ENCODE results near the gene CACNA1C.

CACNA1C gene

DNA sequence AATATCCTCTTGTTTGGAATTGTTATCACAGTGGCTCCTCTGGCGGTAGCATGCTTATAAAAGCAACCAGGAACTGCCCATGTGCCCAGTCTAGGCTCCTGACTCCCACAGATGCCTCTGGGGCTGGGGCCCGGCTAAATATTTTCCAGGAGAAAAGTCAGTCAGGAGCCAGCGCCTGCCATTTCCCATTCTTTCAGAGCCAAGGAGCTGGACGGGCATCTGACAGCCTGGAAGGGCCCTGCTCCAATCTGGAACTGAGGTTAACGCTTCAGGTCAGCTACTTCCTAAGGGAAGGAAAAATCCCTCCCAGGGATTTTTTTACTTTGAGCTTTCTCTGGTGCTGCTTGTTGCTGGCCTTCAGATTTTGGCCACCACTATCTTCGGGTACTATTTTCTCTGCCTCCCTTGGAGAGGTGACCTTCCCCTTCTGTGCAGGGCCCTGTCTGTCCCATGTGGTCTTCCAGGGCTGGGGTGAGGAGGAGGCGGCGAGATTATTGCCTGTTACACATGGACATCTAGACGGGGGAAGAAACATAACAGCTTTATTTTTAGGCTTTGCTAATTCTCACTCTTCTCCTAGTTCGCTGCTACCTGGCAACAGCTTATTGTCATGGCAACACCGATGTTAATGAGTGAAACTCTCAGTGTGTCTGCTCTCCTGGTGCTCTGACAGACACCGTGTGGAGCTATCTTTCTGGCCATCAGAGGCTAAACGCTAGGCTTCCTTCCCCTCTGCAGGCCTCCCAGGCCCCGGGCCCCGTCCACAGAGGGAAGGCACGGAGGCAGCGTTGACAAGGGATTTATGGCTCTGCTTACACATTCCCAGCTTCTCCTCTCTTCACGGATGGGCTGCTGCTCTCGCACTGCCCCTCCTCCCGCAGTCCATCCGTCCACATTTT, 160.4 kb downstream of the CACNA1C start:
- in situ Hi-C loops (cut with HindIII; ENCODE audit: low pct_ligation_motif_present, low sequenced_read_pairs), result no loop called here
- H3K27ac ChIP-seq, result no peak overlapping the region
- no peaks in the 10 kb centered on the region for H3K36me3 ChIP-seq (replicated peaks)
- no peak overlapping the region for H3K4me3 ChIP-seq (ENCODE audit: low read depth, low read length)
- no peaks in the 10 kb centered on the region for H3K27me3 ChIP-seq (replicated peaks)
- TF ChIP-seq, protein P1, sequence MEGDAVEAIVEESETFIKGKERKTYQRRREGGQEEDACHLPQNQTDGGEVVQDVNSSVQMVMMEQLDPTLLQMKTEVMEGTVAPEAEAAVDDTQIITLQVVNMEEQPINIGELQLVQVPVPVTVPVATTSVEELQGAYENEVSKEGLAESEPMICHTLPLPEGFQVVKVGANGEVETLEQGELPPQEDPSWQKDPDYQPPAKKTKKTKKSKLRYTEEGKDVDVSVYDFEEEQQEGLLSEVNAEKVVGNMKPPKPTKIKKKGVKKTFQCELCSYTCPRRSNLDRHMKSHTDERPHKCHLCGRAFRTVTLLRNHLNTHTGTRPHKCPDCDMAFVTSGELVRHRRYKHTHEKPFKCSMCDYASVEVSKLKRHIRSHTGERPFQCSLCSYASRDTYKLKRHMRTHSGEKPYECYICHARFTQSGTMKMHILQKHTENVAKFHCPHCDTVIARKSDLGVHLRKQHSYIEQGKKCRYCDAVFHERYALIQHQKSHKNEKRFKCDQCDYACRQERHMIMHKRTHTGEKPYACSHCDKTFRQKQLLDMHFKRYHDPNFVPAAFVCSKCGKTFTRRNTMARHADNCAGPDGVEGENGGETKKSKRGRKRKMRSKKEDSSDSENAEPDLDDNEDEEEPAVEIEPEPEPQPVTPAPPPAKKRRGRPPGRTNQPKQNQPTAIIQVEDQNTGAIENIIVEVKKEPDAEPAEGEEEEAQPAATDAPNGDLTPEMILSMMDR (IDR thresholded peaks at IDR 0.05; ENCODE audit: low read depth, low read length, missing control alignments), result no peak
- DNase-seq, result no peak

DNA sequence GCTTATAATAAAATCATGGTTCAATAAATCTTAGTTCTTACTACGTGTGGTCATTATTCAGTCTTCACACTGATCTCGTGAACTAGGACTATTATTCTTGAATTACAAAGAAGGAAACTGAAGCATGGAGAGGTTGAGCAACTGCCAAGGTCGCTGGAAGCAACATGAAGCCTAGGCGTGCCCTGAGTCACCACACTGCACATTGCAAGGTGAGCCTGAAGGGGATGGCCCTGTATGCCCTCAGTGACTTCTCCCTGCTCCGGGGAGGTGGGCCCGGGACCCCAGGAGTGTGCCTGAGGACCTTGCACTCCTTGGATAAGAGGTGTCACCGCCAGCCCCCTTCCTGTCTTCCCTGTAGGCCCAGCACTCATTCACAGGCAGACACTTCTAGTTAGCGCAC, 161.6 kb downstream of the CACNA1C start:
- no peak overlapping the region for H3K4me3 ChIP-seq (ENCODE audit: low read depth, low read length)
- in situ Hi-C loops (cut with HindIII; ENCODE audit: low pct_ligation_motif_present, low sequenced_read_pairs), result no loop called here
- H3K36me3 ChIP-seq (replicated peaks), result no peaks in the 10 kb centered on the region
- TF ChIP-seq, protein P1 (IDR thresholded peaks at IDR 0.05; ENCODE audit: low read depth, low read length, missing control alignments), result no peak
- H3K27me3 ChIP-seq (replicated peaks), result no peaks in the 10 kb centered on the region
- DNase-seq, result no peak
- H3K27ac ChIP-seq, result no peak overlapping the region

DNA sequence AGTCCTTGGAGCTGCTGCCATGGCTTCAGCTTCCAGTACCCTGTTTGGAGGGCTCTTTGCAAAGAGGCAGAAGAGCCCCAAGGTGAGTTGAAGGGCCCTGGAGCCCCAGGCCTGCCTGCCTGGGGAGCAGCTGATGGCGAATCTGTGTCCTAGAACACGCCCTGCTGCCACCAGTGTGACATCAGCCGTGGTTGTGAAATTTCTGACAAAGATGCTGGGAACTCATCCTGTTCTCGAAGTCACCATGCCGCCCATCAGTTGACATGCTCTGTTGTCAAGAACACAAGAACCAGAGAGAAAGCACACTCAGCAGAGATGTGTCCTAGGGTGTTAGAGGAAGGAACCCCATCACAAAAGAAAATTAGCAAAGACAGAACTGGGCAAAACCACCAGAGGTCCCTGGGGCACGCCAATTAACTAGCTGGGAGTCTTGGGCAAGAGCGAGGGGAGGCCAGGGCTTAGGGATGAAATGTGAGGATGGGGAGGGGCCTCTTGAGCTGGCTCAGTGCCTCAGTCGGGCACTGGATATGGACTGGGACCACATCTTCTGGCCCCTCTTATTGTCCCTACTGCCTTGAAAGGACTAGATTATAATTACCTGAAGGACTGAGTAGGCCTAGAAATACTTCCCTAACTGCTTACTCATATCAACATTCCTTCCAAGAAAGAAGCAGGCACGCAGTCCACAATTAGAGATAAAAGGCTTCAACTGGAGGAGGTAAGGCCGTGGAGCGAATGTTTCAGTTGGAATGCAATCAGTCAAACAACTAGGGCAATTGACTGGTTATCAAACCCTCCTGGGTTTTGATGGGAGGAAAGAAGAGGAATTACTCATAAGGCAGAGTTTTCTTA, 163.1 kb downstream of the CACNA1C start:
- no peaks in the 10 kb centered on the region for H3K36me3 ChIP-seq (replicated peaks)
- H3K27me3 ChIP-seq (replicated peaks), result no peaks in the 10 kb centered on the region
- DNase-seq, result no peak
- TF ChIP-seq, protein P1 (IDR thresholded peaks at IDR 0.05; ENCODE audit: low read depth, low read length, missing control alignments), result no peak
- in situ Hi-C loops (cut with HindIII; ENCODE audit: low pct_ligation_motif_present, low sequenced_read_pairs), result no loop called here
- H3K27ac ChIP-seq, result no peak overlapping the region
- H3K4me3 ChIP-seq (ENCODE audit: low read depth, low read length), result no peak overlapping the region

DNA sequence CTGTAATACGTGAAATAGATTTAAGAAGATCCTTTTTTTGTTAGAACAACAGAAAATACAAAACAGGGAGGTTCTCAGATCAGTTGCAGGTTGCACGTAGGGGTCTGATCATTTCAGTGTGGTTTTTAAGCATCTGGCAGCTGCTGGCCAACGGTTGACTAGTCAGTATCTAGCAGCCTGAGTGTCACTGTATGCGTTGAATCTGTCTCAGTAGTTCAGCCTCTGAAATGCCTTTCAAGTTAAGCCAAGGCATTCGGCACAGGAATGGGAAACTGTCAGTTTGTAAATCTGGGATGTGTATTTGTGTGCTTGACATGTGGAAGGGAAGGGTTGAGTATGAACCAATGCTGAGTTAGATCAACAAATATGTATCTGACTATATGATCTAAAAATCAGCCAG, 165.9 kb downstream of the CACNA1C start:
- TF ChIP-seq, protein P1 (IDR thresholded peaks at IDR 0.05; ENCODE audit: low read depth, low read length, missing control alignments), result no peak
- Histone ChIP-seq H3K36me3 (replicated peaks) (no peaks in the 10 kb centered on the region), H3K27ac (no peak overlapping the region), H3K27me3 (replicated peaks) (no peaks in the 10 kb centered on the region), H3K4me3 (ENCODE audit: low read depth, low read length) (no peak overlapping the region)
- no peak for DNase-seq
- in situ Hi-C loops (cut with HindIII; ENCODE audit: low pct_ligation_motif_present, low sequenced_read_pairs), result no loop called here

DNA sequence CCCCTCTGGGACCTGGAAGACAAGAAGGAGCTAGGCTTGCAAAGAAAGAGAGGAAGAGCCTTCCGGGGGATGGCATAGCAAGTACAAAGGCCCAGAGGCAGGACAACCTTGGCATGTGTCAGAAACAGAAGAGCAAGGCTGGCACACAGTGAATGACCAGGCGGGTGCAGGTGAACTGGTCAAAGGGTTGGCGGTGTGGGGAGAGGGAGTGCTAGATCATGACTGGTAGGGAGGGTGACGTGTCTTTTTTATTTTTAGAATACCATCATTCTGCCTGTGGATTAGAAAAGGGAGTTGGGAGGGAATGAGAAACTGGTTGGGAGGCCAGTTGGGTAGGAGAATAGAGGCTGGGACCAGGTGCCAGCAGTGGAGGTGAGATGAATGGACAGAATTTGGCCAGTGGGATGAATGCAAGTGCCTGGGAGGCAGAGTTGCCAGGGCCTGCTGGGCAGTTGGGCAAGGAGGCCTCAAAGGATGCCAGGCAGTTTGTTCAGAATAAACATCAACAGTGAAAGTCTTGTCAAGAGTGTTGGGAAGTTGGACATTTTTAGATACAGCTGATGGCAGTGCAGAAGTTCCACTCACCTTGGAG, 168.3 kb downstream of the CACNA1C start:
- H3K27ac ChIP-seq, result no peak overlapping the region
- DNase-seq, result no peak
- H3K36me3 ChIP-seq (replicated peaks), result no peaks in the 10 kb centered on the region
- TF ChIP-seq, protein P1 (IDR thresholded peaks at IDR 0.05; ENCODE audit: low read depth, low read length, missing control alignments), result no peak
- no peak overlapping the region for H3K4me3 ChIP-seq (ENCODE audit: low read depth, low read length)
- no peaks in the 10 kb centered on the region for H3K27me3 ChIP-seq (replicated peaks)
- in situ Hi-C loops (cut with HindIII; ENCODE audit: low pct_ligation_motif_present, low sequenced_read_pairs), result no loop called here

Data from brain microvascular endothelial cell (primary cell).